HCT116 (cell line): ENCODE results near the gene C19orf38. TPM values are rescaled to one million over a fixed set of nuclear protein-coding genes. Genes with fewer than 3 reads are reported as not detected.

ENCODE experiments used
- ATAC-seq: fragments of 200-7000 bp; cut with Tn5 transposase; 2 replicates; pipeline ENCODE4 v1.9.1; 2020; ENCODE audit warnings: mild to moderate bottlenecking, moderate library complexity
- BruUV-seq: library from RNA; stranded (reverse); fragments of 400-500 nt; replicated peaks from 2 replicates; lab custom pipeline; 2021; lab: Mats Ljungman, UMichigan
- CTCF ChIA-PET: fragments of 300-600 bp; sonication (Branson Sonifier 250); formaldehyde crosslinking; loops from one replicate; lab custom pipeline; 2021; ENCODE audit warnings: antibody characterized with exemption; lab: Charles Lee
- POLR2A ChIA-PET: fragments of 300-600, 350-600 bp; sonication (Branson Sonifier 250); formaldehyde crosslinking; loops from one replicate; lab custom pipeline; 2021; ENCODE audit warnings: antibody characterized with exemption; lab: Charles Lee
- RAD21 ChIA-PET, 2 experiments: fragments of 300-600 bp; sonication (Branson Sonifier 250); formaldehyde crosslinking; loops; one replicate each; lab custom pipeline; 2023; ENCODE audit warnings: low total read pairs in 2 of 2; ENCODE audit not compliant: uncharacterized antibody in 2 of 2, unreplicated experiment in 2 of 2, low non-redundant PET in 1 of 2; lab: Charles Lee
- DNase-seq: peaks from one replicate; pipeline ENCODE4 v3.0.0-alpha.2; 2010; ENCODE audit warnings: low read depth, low spot score
- H2AFZ ChIP-seq: fragments of 200-600 bp; shearing (Covaris generic), sonication (generic); 2 replicates; pipeline ENCODE4 v1.6.1; 2017; ENCODE audit warnings: low read depth, mixed run types, mixed read lengths, antibody characterized with exemption, low read length; ENCODE audit not compliant: poor library complexity, severe bottlenecking
- H3K27ac ChIP-seq: 2 replicates; pipeline ENCODE4 v1.5.1; 2012; ENCODE audit warnings: low read depth, low read length
- H3K27me3 ChIP-seq: fragments of 200-600 bp; sonication (generic); 2 replicates; pipeline ENCODE4 v1.6.1; 2016; ENCODE audit warnings: mixed run types, low read length, mixed read lengths; ENCODE audit not compliant: insufficient read depth
- H3K36me3 ChIP-seq, 2 experiments: fragments of 200-500 bp in 1 of 2; fragments of 200-600 bp in 1 of 2; sonication (Bioruptor generic) in 1 of 2; sonication (generic) in 1 of 2; 2 replicates each; pipeline versions ENCODE4 v1.5.1 to v1.6.1; 2014 to 2016; ENCODE audit warnings: low read length in 2 of 2, inconsistent platforms in 1 of 2, mixed read lengths in 1 of 2, mixed run types in 1 of 2; ENCODE audit not compliant: insufficient read depth in 2 of 2, control insufficient read depth in 1 of 2
- H3K4me1 ChIP-seq, 2 experiments: fragments of 200-600 bp in 1 of 2; sonication (generic) in 1 of 2; 2 replicates each; pipeline versions ENCODE4 v1.5.1 to v1.6.1; 2012 to 2017; ENCODE audit warnings: low read length in 2 of 2, inconsistent platforms in 1 of 2, mild to moderate bottlenecking in 1 of 2, mixed read lengths in 1 of 2, mixed run types in 1 of 2, moderate library complexity in 1 of 2; ENCODE audit not compliant: insufficient read depth in 2 of 2, control insufficient read depth in 1 of 2
- H3K4me2 ChIP-seq: fragments of 200-600 bp; sonication (generic); 2 replicates; pipeline ENCODE4 v1.6.1; 2017; ENCODE audit warnings: mixed run types, low read length, mixed read lengths
- H3K4me3 ChIP-seq, 2 experiments: fragments of 200-600 bp in 1 of 2; sonication (generic) in 1 of 2; replicated peaks in 1 of 2; 2 replicates each; pipeline ENCODE4 v1.5.1; 2011 to 2016; ENCODE audit warnings: low read length in 2 of 2, control low read depth in 1 of 2, low read depth in 1 of 2, mild to moderate bottlenecking in 1 of 2, mixed read lengths in 1 of 2, mixed run types in 1 of 2
- H3K79me2 ChIP-seq: fragments of 200-600 bp; sonication (generic); 2 replicates; pipeline ENCODE4 v1.6.1; 2017; ENCODE audit warnings: mild to moderate bottlenecking, mixed run types, low read length, moderate library complexity, mixed read lengths; ENCODE audit not compliant: insufficient read depth
- H3K9ac ChIP-seq: fragments of 200-600 bp; sonication (generic); 2 replicates; pipeline ENCODE4 v1.6.1; 2016; ENCODE audit warnings: low read length, mixed read lengths
- H3K9me2 ChIP-seq: fragments of 200-600 bp; sonication (generic), shearing (Covaris generic); 2 replicates; pipeline ENCODE4 v1.6.1; 2017; ENCODE audit warnings: mixed run types, mild to moderate bottlenecking, moderate library complexity; ENCODE audit not compliant: insufficient read depth
- H3K9me3 ChIP-seq, 2 experiments: fragments of 200-500 bp in 1 of 2; fragments of 200-600 bp in 1 of 2; sonication (Bioruptor generic) in 1 of 2; sonication (generic) in 1 of 2; 2 replicates each; pipeline ENCODE4 v1.6.1; 2014 to 2017; ENCODE audit warnings: low read length in 2 of 2, mixed read lengths in 2 of 2, inconsistent platforms in 1 of 2, low read depth in 1 of 2, mild to moderate bottlenecking in 1 of 2, mixed run types in 1 of 2, moderate library complexity in 1 of 2; ENCODE audit not compliant: control insufficient read depth in 1 of 2, insufficient read depth in 1 of 2
- H4K20me1 ChIP-seq: fragments of 200-600 bp; sonication (generic), shearing (Covaris generic); 2 replicates; pipeline ENCODE4 v1.6.1; 2017; ENCODE audit warnings: mixed run types, mild to moderate bottlenecking, moderate library complexity; ENCODE audit not compliant: insufficient read depth
- ATF3 ChIP-seq: IDR thresholded peaks from 2 replicates; pipeline ENCODE4 v1.6.1; 2012
- CEBPB ChIP-seq: IDR thresholded peaks from 2 replicates; pipeline ENCODE4 v1.6.1; 2012; ENCODE audit warnings: low read depth
- CTCF ChIP-seq, 3 experiments: fragments of 200-600 bp in 1 of 3; sonication (generic) in 1 of 3; IDR thresholded peaks in 2 of 3; conservative IDR thresholded peaks in 1 of 3; 2 replicates each; pipeline ENCODE4 v1.5.1; 2012 to 2017; ENCODE audit warnings: low read depth in 2 of 3, low read length in 2 of 3, antibody characterized with exemption in 1 of 3, borderline replicate concordance in 1 of 3, control low read depth in 1 of 3, mild to moderate bottlenecking in 1 of 3, mixed read lengths in 1 of 3, mixed run types in 1 of 3, moderate library complexity in 1 of 3; ENCODE audit not compliant: insufficient read depth in 1 of 3
- EGR1 ChIP-seq: IDR thresholded peaks from 2 replicates; pipeline ENCODE4 v1.6.1; 2012; ENCODE audit warnings: low read depth
- ELF1 ChIP-seq: IDR thresholded peaks from 2 replicates; pipeline ENCODE4 v1.6.1; 2012; ENCODE audit warnings: low read depth, borderline replicate concordance
- FOSL1 ChIP-seq: IDR thresholded peaks from 2 replicates; pipeline ENCODE4 v1.6.1; 2012; ENCODE audit warnings: low read depth
- MAX ChIP-seq: IDR thresholded peaks from 2 replicates; pipeline ENCODE4 v1.6.1; 2012
- POLR2AphosphoS5 ChIP-seq: IDR thresholded peaks from 2 replicates; pipeline ENCODE4 v1.6.1; 2011; ENCODE audit warnings: mild to moderate bottlenecking, low read depth, low read length, moderate library complexity
- SP1 ChIP-seq: IDR thresholded peaks from 2 replicates; pipeline ENCODE4 v1.6.1; 2012; ENCODE audit warnings: low read depth
- SRF ChIP-seq: IDR thresholded peaks from 2 replicates; pipeline ENCODE4 v1.6.1; 2012; ENCODE audit warnings: low read depth
- TCF7L2 ChIP-seq: IDR thresholded peaks from 2 replicates; pipeline ENCODE4 v1.7.0; 2011; ENCODE audit warnings: borderline replicate concordance, inconsistent platforms; ENCODE audit not compliant: insufficient read depth, insufficient read length; ENCODE audit errors: extremely low read depth
- ZNF274 ChIP-seq: fragments of 200-500 bp; sonication (Bioruptor generic); IDR thresholded peaks from 2 replicates; pipeline ENCODE4 v1.6.1; 2014; ENCODE audit warnings: mild to moderate bottlenecking, low read depth, low read length, inconsistent platforms
- intact Hi-C: fragments of 100-400 bp; cut with micrococcal nuclease; formaldehyde crosslinking; loops from 2 replicates; pipeline ENCODE4 v1.10.0; 2022
- total RNA-seq: library from RNA; stranded (reverse); gene quantifications from one replicate; pipeline ENCODE4 v1.2.1, GENCODE V29; 2021; ENCODE audit not compliant: unreplicated experiment

C19orf38 gene
- total RNA-seq, 1 experiment from 2014 or later = 0.74 TPM

GRCh38 chr19:10818301-10819123, 29.7 kb upstream of the C19orf38 start:
- no TSS peak for BruUV-seq
- Histone ChIP-seq H3K36me3 (peaks cover 2 to 9% of the 10 kb centered on the region in 2 experiments; a peak in 3 of 4 replicates), H3K9me3 (no peaks in the 10 kb centered on the region), H3K79me2 (no peaks in the 10 kb centered on the region), H2AFZ (no peak overlapping the region), H3K4me1 (peaks cover 0 to under 1% of the 10 kb centered on the region in 2 experiments; a peak in 1 of 4 replicates), H3K9ac (no peak overlapping the region), H3K27me3 (no peaks in the 10 kb centered on the region), H4K20me1 (no peaks in the 10 kb centered on the region), H3K4me3 (no peak overlapping the region), H3K27ac (no peak overlapping the region), H3K9me2 (no peaks in the 10 kb centered on the region), H3K4me2 (no peak overlapping the region)
- TF ChIP-seq ZNF274 = no peak
- no peak for TF ChIP-seq MAX
- no peak for TF ChIP-seq SP1
- no peak for TF ChIP-seq TCF7L2
- TF ChIP-seq FOSL1 = no peak
- no peak for TF ChIP-seq CTCF (IDR thresholded peaks at IDR 0.05 in 2 of 3, conservative IDR thresholded peaks at IDR 0.05 in 1 of 3; ENCODE audit: borderline replicate concordance in 1 of 3, insufficient read depth in 1 of 3, low read depth in 2 of 3, low read length in 2 of 3)
- no peak for TF ChIP-seq SRF
- TF ChIP-seq CEBPB = no peak
- no peak for TF ChIP-seq ATF3
- no peak for TF ChIP-seq ELF1
- no peak for TF ChIP-seq EGR1
- no peak for TF ChIP-seq POLR2AphosphoS5
- intact Hi-C loops = no loop called here
- CTCF ChIA-PET = interaction anchor here (1.0 kb wide), 1 partner anchor 46 kb away, joined by 3 read pairs; no protein-coding TSS in a partner anchor
- RAD21 ChIA-PET = no interaction called here
- DNase-seq (no peak), ATAC-seq (no peak)
- POLR2A ChIA-PET = no interaction called here
